ENCODE data around the gene COMMD4. TPM values are rescaled to one million over a fixed set of nuclear protein-coding genes. Genes with fewer than 3 reads are reported as not detected.
"Not testable (repeated sequence)": the region's sequence is repeated elsewhere in the genome, so short reads cannot be mapped to it uniquely, and the experiment has no call there.

The COMMD4 gene
- total RNA-seq, 1 experiment from 2014 or later, result 116 TPM

DNA sequence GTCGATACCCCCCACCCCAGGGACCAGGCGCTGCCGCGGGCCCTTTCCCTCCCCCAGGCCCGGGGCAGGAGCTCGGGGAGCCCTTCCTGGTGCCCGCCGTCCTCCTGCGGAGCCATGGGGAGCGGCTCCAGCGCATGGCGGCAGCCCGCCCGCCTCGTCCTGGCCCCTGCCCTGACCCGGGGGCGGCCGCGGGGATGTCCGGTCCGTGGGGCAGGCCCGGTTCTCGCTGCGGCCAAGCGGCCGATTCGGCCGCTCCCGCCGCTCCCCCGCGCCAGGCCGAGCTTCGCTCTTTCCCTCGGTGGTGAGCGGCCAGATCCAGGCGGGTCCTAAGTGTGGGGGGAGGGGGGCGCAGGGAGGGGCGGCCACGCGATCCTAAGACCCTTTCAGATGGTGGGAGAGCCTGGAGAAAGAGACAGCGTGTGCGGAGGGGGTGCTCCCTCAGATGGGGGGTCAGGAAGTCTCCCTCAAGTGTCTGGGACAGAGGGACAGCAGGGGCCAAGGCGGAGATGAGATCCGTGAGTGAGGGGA lies 12.2 kb downstream of the COMMD4 start:
- Histone ChIP-seq H4K20me1 (ENCODE audit: low read length) (no peaks in the 10 kb centered on the region), H3K27ac (ENCODE audit: low read length) (no peak overlapping the region), H3K79me2 (ENCODE audit: low read length) (no peaks in the 10 kb centered on the region), H3K36me3 (ENCODE audit: low read depth, low read length) (no peaks in the 10 kb centered on the region), H3K9ac (ENCODE audit: low read length) (peak overlapping the region; percentile 34), H2AFZ (ENCODE audit: low read length) (peak overlapping the region; percentile 88), H3K4me3 (ENCODE audit: low read length) (peak overlapping the region; percentile 77), H3K9me2 (replicated peaks; ENCODE audit: low read length) (no peaks in the 10 kb centered on the region), H3K4me2 (ENCODE audit: low read length) (peak overlapping the region; percentile 93), H3K4me1 (ENCODE audit: insufficient read depth, low read length) (no peaks in the 10 kb centered on the region; the same call in 1 of the 2 replicates), H3F3A (ENCODE audit: low read length, unreplicated experiment) (no peaks in the 10 kb centered on the region), H3K27me3 (ENCODE audit: low read length) (no peaks in the 10 kb centered on the region), H3K9me3 (ENCODE audit: low read length) (no peaks in the 10 kb centered on the region)
- intact Hi-C loops (cut with micrococcal nuclease), result no loop called here
- CTCF ChIA-PET, result no interaction called here
- POLR2A ChIA-PET (ENCODE audit: unreplicated experiment), result interaction anchor here (0.5 kb wide), 1 partner anchor 83 kb away, joined by 4 read pairs; no protein-coding TSS in a partner anchor
- ATAC-seq (peak; percentile 29), DNase-seq (no peak)
- BruUV-seq (replicated peaks), result no TSS peak
- TF ChIP-seq EZH2 (IDR thresholded peaks at IDR 0.05; ENCODE audit: low read length, unreplicated experiment) (no peak), EZH2phosphoT487 (IDR thresholded peaks at IDR 0.05; ENCODE audit: borderline replicate concordance, low read length) (no peak)
- TF ChIP-seq, protein P1, sequence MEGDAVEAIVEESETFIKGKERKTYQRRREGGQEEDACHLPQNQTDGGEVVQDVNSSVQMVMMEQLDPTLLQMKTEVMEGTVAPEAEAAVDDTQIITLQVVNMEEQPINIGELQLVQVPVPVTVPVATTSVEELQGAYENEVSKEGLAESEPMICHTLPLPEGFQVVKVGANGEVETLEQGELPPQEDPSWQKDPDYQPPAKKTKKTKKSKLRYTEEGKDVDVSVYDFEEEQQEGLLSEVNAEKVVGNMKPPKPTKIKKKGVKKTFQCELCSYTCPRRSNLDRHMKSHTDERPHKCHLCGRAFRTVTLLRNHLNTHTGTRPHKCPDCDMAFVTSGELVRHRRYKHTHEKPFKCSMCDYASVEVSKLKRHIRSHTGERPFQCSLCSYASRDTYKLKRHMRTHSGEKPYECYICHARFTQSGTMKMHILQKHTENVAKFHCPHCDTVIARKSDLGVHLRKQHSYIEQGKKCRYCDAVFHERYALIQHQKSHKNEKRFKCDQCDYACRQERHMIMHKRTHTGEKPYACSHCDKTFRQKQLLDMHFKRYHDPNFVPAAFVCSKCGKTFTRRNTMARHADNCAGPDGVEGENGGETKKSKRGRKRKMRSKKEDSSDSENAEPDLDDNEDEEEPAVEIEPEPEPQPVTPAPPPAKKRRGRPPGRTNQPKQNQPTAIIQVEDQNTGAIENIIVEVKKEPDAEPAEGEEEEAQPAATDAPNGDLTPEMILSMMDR (conservative IDR thresholded peaks at IDR 0.05; ENCODE audit: low read depth, low read length), result no peak

DNA sequence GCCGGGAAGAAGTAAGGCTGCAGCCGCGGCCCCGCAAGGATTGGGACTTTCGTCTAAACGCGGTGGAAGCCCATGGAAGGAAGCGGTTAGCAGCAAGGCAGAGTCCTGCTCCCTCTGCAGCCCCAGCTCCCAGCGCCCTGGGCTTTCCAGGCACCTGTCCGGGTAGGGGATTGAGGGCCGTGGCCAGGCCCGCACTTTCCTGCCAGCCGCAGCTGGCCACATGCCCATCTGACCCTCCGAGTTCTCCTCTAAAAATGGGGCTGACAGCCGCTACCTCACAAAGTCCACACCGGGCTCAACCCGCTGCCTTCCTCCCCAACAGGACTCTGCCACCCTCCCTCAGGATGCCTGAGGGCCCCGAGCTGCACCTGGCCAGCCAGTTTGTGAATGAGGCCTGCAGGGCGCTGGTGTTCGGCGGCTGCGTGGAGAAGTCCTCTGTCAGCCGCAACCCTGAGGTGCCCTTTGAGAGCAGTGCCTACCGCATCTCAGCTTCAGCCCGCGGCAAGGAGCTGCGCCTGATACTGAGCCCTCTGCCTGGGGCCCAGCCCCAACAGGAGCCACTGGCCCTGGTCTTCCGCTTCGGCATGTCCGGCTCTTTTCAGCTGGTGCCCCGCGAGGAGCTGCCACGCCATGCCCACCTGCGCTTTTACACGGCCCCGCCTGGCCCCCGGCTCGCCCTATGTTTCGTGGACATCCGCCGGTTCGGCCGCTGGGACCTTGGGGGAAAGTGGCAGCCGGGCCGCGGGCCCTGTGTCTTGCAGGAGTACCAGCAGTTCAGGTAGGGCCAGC lies 12.9 kb downstream of the COMMD4 start:
- CTCF ChIA-PET, result no interaction called here
- H3K79me2 ChIP-seq (ENCODE audit: low read length), result no peaks in the 10 kb centered on the region
- H3F3A ChIP-seq (ENCODE audit: low read length, unreplicated experiment), result no peaks in the 10 kb centered on the region
- H3K4me1 ChIP-seq (ENCODE audit: insufficient read depth, low read length), result no peaks in the 10 kb centered on the region; the same call in 1 of the 2 replicates
- intact Hi-C loops (cut with micrococcal nuclease), result no loop called here
- H3K9me3 ChIP-seq (ENCODE audit: low read length), result no peaks in the 10 kb centered on the region
- POLR2A ChIA-PET (ENCODE audit: unreplicated experiment), result no interaction called here
- H3K27ac ChIP-seq (ENCODE audit: low read length), result no peak overlapping the region
- no peak for TF ChIP-seq EZH2 (IDR thresholded peaks at IDR 0.05; ENCODE audit: low read length, unreplicated experiment)
- TF ChIP-seq, protein P1 (conservative IDR thresholded peaks at IDR 0.05; ENCODE audit: low read depth, low read length), result no peak
- TF ChIP-seq EZH2phosphoT487 (IDR thresholded peaks at IDR 0.05; ENCODE audit: borderline replicate concordance, low read length), result no peak
- BruUV-seq (replicated peaks), result no TSS peak
- H3K4me2 ChIP-seq (ENCODE audit: low read length), result peak overlapping the region; percentile 93
- no peaks in the 10 kb centered on the region for H3K9me2 ChIP-seq (replicated peaks; ENCODE audit: low read length)
- no peaks in the 10 kb centered on the region for H3K27me3 ChIP-seq (ENCODE audit: low read length)
- H4K20me1 ChIP-seq (ENCODE audit: low read length), result no peaks in the 10 kb centered on the region
- H2AFZ ChIP-seq (ENCODE audit: low read length), result peak overlapping the region; percentile 88; the same call in 1 of the 2 replicates
- no peaks in the 10 kb centered on the region for H3K36me3 ChIP-seq (ENCODE audit: low read depth, low read length)
- peak overlapping the region; percentile 34; the same call in 1 of the 2 replicates for H3K9ac ChIP-seq (ENCODE audit: low read length)
- no peak for DNase-seq
- ATAC-seq, result peak; percentile 25
- peak overlapping the region; percentile 77 for H3K4me3 ChIP-seq (ENCODE audit: low read length)

DNA sequence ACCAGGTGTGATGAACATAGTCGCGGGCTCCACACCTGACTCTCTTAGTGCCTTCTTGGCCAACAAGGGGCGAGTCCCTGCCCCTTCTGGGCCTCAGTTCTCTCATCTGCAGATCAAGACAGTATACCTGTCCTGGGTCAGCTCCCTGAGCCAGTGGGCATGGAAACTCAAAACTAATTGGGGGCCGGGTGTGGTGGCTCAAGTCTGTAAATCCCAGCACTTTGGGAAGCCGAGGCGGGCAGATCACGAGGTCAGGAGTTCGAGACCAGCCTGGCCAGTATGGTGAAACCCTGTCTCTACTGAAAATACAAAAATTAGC lies 13.4 kb downstream of the COMMD4 start:
- H3F3A ChIP-seq (ENCODE audit: low read length, unreplicated experiment); H3K4me3 ChIP-seq (ENCODE audit: low read length); H3K4me1 ChIP-seq (ENCODE audit: insufficient read depth, low read length); H3K79me2 ChIP-seq (ENCODE audit: low read length); POLR2A ChIA-PET (ENCODE audit: unreplicated experiment); H3K9me2 ChIP-seq (replicated peaks; ENCODE audit: low read length); H3K27ac ChIP-seq (ENCODE audit: low read length); ATAC-seq; H4K20me1 ChIP-seq (ENCODE audit: low read length); CTCF ChIA-PET; BruUV-seq (replicated peaks); H3K36me3 ChIP-seq (ENCODE audit: low read depth, low read length); H3K4me2 ChIP-seq (ENCODE audit: low read length); intact Hi-C loops (cut with micrococcal nuclease); H3K9me3 ChIP-seq (ENCODE audit: low read length); H3K27me3 ChIP-seq (ENCODE audit: low read length); H2AFZ ChIP-seq (ENCODE audit: low read length); H3K9ac ChIP-seq (ENCODE audit: low read length); DNase-seq: not testable (repeated sequence)

All from PC-3 (cell line).